Colon (tissue), 2 donors: ENCODE data around the gene RPL26.

ENCODE experiments used
- FAIRE-seq: peaks from 2 replicates; lab custom pipeline; 2012; peaks lifted over from hg19 to GRCh38; lab: Jason Lieb, UNC
- donor health status: control.
- donor health status: control.

Gene RPL26

DNA sequence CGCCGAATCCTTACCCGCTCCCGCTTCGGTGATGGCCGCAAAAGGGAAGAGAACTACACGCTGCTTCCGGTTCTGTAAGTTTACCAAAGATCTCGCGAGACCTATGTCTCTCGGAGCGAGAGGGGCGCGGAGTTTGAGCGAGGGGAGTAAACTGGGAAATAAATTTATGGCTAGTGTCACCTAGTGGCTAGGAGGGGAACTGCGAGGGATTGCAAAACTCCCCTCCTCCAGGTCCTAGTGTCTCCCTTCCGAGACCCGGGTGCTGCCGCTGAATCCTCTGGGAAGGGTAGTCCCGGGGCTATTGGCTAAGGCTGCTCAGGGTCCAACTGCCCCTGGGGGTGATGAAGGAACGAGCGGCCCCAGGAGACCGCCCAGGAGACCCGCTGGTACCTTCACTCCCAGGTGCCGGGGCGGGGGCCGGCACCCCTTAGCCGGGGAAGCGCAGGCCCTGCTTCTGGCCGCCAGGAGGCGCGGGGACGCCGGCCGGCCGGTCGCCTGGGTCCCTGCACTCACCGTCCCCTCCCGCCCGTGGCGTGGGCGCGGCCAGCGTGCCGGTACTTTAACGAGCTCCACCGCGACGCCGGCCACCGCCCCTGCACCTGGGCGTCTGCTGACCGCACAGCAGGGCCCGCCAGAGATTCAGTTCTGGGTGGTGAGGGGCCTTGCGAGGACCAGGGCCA is at the start of gene RPL26:
RPL26 (minus strand) TSS at position 51 of the 680 bp plus-strand sequence. CDS start 883 bp downstream, outside the sequence.
- no peak for FAIRE-seq

DNA sequence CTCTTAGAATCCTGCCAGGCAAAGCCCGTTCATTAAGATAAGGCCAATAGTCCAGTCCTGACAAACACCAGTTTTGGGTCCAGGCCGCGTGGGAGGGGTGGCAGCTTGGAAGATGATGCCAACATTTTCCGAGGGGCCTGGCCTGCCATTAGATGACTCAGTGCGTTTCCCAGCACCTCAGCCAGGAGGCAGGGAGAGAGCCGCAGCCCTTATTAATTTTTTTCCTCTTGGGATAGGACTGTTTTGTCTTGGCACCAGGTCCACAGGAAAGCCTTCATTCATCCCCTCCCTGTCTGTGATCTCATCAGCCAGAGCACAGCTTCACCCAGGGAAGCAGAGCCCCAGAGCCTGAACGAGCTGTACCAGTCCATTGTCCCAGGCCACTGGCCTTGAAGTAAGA is 48.0 kb upstream of the RPL26 start:
- FAIRE-seq = no peak

DNA sequence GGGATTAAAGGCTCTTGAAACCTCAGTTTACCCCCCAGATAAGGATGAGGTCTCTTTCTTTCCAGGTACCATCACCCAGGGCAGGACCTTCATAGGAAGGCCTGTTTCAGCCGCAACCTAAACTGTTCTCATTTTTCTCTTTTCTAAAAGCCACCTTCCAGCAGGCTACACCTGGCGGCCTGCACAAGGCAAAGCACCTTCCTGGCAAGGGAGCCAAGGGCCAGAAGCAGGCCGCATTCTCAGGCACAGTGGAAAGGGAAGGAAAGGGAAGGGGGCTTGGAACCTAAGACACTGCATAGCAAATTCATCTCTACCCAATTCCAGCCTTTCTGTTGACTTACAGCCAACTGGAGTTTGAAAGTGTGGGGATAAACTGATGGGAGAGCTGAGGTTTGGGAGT is 43.8 kb upstream of the RPL26 start:
- FAIRE-seq = no peak

DNA sequence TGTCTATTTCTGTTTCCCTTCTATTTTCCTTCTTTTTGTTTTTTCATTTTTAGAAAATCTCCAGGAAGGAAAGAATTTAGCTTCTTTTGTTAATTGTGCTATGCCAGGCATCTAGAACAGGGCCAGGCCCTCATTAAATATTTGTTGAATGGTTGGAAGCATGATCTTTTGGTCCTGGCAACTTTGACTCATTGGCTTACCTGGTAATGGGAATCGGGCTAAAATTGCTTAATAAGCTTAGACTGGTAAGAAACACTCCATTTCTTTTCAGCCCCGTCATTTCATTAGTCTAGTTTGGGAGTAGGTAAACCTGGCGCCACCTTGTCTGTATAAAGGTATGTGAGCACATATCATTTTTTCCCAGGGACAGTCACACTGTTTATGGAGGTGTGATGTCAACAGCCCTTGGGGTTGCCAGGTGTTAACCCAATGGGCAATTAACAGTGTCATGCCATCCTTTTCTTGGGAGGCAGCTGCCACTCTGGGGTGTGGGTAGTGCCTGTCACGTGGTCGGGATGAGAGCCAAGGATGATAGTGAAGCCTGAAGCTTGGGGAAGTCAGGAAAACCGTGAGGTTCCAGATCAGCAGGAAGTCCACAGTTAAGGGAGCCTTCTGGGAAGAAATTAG is 43.2 kb upstream of the RPL26 start:
- FAIRE-seq = no peak

DNA sequence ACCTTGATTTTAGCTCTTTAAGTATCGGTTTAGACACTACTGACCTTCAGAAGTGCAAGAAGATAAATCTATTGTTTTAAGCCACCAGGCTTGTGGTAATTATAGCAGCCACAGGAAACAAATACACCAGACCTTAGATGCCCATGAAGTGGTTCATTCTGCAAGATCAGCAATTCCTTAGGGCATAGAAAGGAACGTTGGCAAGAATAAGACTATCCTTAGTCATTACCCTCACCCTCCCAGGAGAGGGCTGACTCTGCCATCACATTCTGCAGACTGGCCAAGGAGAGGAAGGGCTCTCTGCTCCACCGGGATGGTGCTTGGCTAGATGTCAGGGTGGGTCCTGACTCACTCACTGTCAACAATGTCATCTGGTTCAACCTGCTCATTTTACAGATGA is 38.6 kb upstream of the RPL26 start:
- no peak for FAIRE-seq

DNA sequence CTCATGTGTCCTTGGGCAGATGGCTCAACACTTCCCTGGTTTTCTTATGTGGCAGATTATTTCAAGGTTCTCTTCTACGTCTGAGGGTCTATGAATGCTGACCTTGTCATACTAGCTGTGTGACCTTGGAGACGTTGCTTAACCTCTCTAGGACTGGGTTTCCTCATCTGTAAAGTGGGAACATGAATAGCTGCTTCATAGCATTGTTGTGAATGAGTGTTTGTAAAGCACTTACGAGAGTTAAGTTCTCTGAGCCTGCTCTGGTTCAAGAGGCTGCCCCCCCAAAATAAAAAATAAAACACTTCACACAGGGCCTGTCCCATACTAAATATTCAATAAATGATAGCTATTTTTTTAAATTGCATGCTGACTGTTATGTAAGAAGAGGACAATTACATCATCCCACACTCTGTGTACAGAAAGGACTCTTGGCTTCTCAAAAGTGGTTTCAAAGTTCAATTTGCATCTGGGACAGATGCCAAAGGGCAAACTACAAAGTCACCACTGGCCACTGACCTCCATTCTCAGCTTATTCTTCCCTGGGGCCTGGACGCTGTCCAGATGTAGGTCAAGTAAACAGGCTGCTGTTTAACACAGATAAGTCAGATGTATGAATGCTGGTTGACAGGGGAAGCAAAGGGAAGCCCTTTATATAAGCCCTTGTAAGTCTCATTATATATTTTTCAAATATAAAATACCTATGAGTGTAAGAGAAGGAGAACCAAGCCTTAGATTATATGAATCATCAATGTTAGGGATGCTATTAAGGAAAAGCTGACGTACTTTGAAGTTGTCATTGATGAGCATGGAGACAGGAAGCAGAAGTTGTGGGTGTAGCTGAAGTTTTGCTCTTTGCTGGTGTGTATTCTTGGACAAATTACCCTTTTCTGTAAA is 37.3 kb upstream of the RPL26 start:
- FAIRE-seq = no peak

DNA sequence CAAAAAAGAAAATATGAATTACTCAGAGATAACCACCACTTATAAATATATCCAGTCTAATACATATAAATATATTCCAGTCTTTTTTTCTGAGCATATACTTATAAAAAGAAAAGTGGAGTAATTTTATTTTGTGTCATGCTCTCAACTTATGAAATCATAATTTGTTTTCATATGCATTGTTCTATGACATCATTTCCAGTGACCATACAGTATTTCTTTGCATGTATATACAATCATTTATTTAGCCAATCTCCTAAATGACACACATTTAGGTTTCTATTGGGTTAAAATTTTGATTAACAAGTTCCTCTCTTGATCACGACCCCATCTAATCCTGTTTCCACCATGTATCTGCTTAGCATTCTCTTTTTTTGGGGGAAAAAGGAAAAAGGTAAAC is 36.3 kb upstream of the RPL26 start:
- FAIRE-seq = peak; percentile 80

DNA sequence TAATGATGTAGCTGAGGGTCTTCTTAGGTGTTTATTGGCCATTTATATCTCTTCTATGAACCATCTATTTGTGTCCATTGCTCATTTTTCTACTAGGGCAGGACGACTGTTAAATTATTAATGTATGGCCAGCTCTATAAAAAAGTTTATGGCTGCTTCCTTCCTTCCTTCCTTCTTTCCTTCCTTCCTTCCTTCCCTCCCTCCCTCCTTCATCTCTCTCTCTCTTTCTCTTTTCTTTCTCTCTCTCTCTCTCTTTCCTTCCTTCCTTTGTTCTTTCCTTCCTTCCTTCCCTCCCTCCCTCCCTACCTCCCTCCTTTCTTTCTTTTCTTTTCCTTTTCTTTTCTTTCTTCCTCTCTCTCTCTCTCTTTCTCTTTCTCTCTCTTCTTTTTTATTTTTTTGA is 35.5 kb upstream of the RPL26 start:
- FAIRE-seq = no peak

DNA sequence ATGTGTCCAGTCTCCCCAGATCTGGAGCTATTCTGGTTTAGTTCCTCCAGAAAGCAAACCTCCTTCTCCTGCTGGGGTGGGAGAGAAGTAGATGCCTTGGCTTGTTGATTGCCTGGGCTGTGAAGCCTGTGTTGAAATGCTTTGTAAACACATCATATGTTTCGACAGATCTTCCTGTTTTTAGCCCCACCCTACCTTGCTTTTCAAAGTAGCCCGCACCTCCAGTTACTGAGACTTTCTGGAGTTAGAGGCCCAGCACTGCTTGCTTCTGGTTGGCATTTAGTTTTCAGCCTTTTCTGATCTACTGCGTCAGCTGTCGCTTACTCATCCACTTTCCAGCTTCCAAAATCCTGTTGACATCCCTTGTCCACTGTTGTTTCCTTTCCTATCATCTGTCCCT is 34.8 kb upstream of the RPL26 start:
- FAIRE-seq = no peak

DNA sequence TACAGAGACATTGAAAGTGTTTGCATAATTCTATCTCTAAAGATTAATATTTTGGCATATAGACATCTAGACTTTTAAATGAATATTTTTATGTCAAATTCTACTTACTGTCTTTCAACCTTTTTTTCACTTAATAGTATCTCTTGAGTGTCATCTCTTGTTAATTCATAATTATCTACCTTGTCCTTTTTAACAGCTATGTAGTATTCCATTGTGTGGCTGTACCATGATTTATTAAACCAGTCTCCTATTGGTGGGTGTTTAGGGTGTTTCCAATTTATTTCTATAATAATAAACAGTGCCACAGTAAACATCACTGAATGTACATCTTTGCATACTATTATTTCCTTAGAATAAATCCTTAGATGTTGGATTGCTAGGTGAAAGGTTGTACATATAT is 30.9 kb upstream of the RPL26 start:
- no peak for FAIRE-seq

DNA sequence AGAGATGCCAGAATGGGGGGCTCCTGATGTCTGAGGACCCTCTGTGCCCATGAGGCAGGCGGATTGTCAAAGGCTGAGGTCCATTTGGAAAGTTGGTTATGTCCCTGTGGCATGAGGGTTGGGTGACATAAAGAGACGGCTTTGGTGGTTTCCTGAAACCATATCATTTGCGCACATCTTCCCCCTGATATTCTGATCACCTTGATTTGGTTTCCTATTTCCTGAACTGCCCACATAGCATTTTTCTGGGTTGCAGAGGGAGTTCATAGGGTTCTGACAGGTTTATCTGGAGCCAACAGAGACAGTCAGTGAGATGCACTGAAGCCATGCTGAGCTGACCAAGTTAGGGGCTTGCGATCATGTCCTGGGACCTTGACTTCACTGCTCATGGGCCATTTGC is 30.3 kb upstream of the RPL26 start:
- FAIRE-seq = no peak

DNA sequence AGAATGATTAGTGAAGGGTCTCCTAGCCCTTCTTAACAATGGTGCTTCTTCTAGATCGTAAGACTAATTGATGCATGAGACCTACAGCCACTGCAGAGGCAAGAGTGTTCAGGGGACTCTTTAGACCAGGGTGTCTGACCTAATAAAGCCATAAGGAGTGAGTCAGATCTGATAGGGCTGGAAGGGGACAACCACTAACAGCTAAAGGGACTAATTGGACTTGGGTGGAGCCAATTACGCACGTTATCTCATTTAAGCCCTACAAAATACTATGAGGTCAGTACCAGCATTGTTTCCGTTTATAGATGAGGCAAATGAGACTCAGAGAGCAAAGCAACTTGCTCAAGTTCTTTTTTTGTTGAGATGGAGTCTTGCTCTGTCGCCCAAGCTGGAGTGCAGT is 29.1 kb upstream of the RPL26 start:
- no peak for FAIRE-seq

DNA sequence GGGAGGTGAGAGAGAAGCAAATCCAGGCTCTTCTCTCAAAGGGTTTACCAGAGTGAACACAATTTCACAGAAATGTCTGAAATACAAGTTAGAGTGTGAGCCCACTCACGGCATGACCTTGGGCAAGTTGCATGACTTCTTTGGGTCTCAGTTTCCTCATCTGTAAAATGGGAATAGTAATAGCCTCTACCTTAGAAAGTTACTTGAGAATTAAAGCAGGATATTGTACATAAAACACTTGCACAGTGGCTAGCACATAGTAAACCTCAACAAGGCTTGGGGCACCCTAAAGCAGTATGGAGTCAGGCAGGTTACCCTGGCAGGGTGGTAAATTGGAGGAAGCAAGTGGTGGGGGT is 27.9 kb upstream of the RPL26 start:
- FAIRE-seq = no peak

DNA sequence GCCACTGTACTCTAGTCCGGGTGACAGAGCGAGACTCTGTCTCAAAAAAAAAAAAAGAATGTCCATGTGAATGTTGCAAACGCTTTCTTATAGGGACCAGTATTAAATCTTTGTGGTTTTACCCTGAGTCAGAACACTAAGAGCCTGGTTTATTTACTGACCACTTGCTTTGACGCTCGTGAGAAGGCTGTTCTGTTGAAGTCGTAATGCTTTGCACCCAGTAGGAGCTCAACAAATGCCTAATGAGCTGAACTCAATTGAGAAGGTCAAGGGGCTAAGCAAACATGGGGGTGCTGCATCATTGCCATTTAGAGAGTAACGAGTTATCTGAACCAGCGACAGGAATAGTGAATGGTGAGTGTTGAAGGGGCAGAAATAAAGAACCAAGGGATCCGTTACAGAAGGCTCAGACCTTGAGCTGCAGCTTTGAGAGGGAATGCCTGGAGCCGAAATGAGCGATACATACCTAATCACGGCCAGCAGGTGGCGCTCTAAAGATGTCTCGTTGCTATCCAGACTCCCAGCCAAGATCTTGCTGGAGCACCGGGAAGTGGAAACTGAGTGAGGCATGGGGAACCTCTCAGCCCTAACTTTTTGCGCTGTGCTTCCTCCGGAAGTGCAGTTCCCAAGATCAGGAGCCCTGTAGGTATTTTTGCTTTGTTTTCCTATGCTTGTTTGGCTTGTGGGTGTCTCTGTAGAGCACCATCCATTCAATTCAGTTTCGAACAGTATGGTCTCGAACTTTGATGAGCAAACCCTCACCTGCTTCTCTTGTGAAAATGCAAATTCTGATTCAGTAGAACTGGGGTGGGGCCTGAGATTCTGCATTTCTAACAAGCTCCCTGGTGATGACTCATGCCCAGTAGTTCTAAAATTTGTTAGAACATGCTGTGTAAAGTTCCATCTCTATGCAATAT is 27.2 kb upstream of the RPL26 start:
- no peak for FAIRE-seq

DNA sequence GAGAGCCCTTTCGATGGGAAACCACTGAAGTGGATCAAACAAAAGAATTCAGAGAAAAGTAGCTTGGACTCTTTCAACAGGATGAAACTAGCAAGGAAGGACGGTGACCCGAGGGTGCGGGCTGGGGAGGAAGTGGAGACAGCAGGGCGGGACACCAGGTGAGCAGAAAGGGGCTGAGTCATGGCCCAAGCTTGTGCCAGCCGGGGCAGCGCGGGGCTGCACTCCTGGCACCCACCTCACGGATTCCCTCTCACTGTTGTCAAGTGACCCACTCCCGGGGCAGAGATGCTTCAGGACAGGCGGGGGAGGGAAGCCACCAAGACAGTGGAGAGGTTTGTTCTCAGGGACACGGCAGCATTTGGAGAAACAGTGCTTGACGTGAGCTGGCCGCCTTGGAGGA is 25.4 kb upstream of the RPL26 start:
- FAIRE-seq = no peak

DNA sequence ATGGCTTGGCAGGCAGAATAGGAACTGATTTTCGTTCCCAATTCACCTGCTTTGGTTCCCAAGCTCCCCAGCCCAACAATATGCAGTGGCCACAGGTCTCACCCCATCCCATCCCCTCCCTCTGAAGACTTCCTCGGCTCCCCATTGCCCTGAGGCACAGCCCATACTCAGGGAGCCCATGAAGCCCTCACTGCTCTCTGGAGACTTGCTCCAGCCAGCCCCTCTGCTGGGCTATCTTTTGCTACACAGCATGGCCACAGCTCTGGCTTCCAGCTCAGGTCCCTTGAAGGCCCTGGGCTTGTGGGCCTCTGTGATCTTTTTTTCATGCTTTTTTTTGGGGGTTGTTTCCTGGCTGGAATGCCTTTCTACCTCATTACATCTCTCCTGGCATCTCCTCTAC is 23.2 kb upstream of the RPL26 start:
- FAIRE-seq = no peak

DNA sequence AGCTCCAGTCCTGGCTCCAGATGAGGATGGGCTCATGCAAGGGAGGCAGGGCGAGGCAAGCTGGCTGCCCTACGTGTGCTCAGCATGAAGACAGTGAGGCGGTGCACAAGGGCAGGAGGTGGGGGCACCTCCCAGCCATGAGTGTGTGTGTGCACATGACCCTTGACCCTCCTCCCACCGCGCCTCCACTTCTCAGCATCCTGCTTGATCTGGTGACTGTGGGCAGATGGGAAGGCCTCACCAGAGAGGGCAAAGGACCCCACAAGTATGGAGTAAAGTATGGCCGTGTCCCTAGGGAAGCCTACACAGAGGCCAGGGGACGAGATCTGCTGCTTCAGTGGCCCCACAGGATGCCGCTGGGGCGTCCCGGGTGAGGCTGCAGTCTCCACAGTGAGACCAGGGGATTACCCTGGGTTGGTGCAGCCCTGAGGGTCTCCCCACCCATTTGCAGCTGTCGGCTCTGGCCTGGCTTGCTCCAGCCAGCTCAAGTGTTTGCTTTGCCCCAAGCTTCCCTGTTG is 22.6 kb upstream of the RPL26 start:
- no peak for FAIRE-seq

DNA sequence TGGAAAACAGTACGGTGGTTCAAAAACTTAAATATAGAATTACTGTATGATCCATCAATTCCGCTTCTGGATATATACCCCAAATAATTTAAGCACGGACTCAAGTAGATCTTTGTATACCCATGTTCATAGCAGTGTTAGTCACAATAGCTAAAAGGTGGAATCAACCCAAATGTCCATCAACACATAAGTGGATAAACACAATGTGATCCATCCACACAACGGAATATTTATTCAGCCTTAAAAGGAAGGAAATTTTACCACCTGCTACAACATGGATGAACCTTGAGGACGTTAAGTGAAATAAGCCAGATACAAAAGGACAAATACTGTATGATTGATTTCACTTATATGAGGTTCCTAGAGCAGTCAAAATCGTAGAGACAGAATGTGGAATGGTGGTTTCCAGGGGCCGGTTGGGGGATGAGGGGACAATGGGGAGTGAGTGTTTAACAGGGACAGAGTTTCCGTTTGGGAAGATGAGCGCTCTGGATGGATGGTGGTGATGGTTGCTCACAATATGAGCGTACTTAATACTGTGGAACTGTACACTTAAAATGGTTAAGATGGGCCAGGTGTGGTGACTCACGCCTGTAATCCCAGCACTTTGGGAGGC is 20.0 kb upstream of the RPL26 start:
- no peak for FAIRE-seq

DNA sequence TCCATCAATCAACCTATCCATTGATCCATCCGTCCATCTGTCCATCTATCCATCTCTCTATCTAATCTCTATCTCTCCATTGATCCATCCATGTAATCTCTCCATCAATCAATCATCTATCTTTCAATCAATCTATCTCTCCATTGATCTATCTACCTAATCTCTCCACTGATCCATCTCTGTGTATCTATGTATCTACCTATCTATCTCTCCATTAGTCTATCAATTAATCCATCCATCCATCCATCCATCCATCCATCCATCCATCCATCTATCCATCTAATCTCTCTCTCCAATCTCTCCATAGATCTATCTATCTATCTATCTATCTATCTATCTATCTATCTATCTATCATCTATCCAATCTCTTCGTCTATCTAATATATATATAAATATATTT is 18.1 kb upstream of the RPL26 start:
- no peak for FAIRE-seq

DNA sequence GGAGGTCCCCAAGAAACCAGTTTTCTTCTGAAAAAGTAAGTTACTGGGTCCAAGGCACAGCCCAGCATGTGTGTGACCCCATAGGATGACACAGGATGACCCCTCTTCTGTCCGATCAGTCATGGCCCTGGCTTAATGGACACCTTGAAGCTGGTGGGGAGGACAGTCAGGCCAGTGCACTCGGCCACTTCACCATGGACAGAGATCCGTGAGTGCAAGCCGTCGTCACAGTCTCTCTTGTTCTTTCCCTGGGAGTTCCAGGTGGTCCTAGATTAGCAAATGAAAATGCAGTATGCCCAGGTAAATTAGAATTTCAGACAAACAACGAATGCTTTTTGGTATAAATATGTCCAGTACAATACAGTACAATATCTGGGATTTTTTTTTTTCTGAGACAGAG is 16.0 kb upstream of the RPL26 start:
- no peak for FAIRE-seq

DNA sequence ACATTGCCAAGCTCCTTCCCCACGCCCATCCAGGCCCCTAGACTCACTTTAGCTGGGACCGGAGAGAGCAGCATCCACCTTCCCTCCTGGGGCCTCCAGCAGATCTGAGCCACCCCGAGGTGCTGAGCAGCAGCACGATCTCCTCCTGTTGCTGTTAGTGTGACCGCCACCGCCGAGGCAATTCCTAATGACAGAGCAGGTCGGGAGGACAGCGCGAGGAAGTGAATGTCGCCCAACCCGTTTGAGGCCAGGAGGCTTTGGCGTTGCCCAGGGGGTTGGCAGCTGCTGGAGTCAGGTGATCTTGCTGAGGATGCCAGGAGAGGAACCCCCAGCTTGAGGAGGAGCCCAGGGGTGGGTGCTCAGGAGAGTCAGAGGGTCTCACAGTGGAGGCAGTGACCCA is 14.6 kb upstream of the RPL26 start, which contains the start of gene RNF222:
RNF222 (minus strand) TSS at position 192 of the 400 bp plus-strand sequence. CDS start 4,366 bp downstream, outside the sequence.
- no peak for FAIRE-seq
